ENCODE results near the gene INTS4.
"Not testable (repeated sequence)": the region's sequence is repeated elsewhere in the genome, so short reads cannot be mapped to it uniquely, and the experiment has no call there.

The INTS4 gene

DNA sequence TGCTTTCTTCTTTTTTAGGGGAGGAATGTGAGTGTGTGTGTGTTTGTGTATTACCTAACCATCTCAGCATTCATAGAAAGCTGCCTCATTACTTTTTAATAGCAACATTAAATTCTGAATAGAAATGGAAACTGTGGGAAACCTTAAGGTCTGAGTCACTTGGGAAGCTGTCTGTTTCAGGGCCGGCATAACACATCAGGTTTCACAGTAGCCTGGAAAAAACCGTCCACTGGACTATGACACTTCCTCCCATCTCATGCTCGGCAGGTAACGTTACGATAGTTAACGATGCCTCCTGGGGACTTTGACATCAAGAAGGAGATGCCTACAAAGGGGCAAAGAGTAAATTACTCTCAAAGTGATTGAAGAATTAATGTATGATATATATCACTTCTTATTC is 83.6 kb downstream of the INTS4 start:
- H3K9me3 Mint-ChIP-seq; H3K27ac Mint-ChIP-seq (ENCODE audit: low read depth); DNase-seq (ENCODE audit: low spot score in 2 of 2); ATAC-seq (replicated peaks; ENCODE audit: extremely low read depth, poor library complexity, severe bottlenecking); H3K4me1 Mint-ChIP-seq; H3K27me3 Mint-ChIP-seq; H3K4me3 Mint-ChIP-seq: not testable (repeated sequence)
- H3K36me3 Mint-ChIP-seq (ENCODE audit: insufficient read depth): peaks cover 18% of the 10 kb centered on the region

DNA sequence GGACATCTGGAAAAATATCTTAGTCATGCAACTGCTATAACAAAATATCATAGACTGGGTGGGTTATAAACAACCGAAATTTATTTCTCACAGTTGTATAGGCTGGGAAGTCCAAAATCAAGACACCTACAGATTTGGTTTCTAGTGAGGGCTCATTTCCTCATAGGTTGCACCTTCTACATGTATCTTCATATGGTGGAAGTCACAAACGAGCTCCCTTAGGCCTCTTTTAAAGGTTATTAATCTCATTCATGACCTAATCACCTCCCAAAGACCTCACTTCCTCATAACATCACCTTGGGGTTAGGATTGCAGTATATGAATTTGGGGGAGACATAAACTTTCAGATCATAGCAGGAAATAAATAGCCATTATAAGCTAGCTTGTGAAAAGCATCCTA is 85.2 kb downstream of the INTS4 start:
- H3K4me1 Mint-ChIP-seq: no peaks in the 10 kb centered on the region
- peaks cover 19% of the 10 kb centered on the region for H3K36me3 Mint-ChIP-seq (ENCODE audit: insufficient read depth)
- no peak overlapping the region for H3K4me3 Mint-ChIP-seq
- no peaks in the 10 kb centered on the region for H3K27me3 Mint-ChIP-seq
- no peak for DNase-seq (ENCODE audit: low spot score in 2 of 2)
- no peak for ATAC-seq (replicated peaks; ENCODE audit: extremely low read depth, poor library complexity, severe bottlenecking)
- H3K27ac Mint-ChIP-seq (ENCODE audit: low read depth): no peak overlapping the region
- no peaks in the 10 kb centered on the region for H3K9me3 Mint-ChIP-seq

GRCh38 chr11:77908835-77909234 is 85.6 kb downstream of the INTS4 start:
- no peak overlapping the region for H3K27ac Mint-ChIP-seq (ENCODE audit: low read depth)
- DNase-seq (ENCODE audit: low spot score in 2 of 2): no peak
- H3K4me3 Mint-ChIP-seq: no peak overlapping the region
- H3K36me3 Mint-ChIP-seq (ENCODE audit: insufficient read depth): peaks cover 16% of the 10 kb centered on the region
- no peaks in the 10 kb centered on the region for H3K4me1 Mint-ChIP-seq
- no peaks in the 10 kb centered on the region for H3K27me3 Mint-ChIP-seq
- no peaks in the 10 kb centered on the region for H3K9me3 Mint-ChIP-seq
- no peak for ATAC-seq (replicated peaks; ENCODE audit: extremely low read depth, poor library complexity, severe bottlenecking)

GRCh38 chr11:77894949-77895348 is 99.5 kb downstream of the INTS4 start:
- H3K9me3 Mint-ChIP-seq; DNase-seq (ENCODE audit: low spot score in 2 of 2); H3K4me3 Mint-ChIP-seq; H3K27me3 Mint-ChIP-seq; H3K27ac Mint-ChIP-seq (ENCODE audit: low read depth); ATAC-seq (replicated peaks; ENCODE audit: extremely low read depth, poor library complexity, severe bottlenecking); H3K4me1 Mint-ChIP-seq: not testable (repeated sequence)
- H3K36me3 Mint-ChIP-seq (ENCODE audit: insufficient read depth): peaks cover 46% of the 10 kb centered on the region

GRCh38 chr11:77891703-77892102 is 102.8 kb downstream of the INTS4 start:
- H3K4me1 Mint-ChIP-seq; ATAC-seq (replicated peaks; ENCODE audit: extremely low read depth, poor library complexity, severe bottlenecking); DNase-seq (ENCODE audit: low spot score in 2 of 2); H3K27me3 Mint-ChIP-seq; H3K27ac Mint-ChIP-seq (ENCODE audit: low read depth); H3K4me3 Mint-ChIP-seq; H3K9me3 Mint-ChIP-seq: not testable (repeated sequence)
- peaks cover 43% of the 10 kb centered on the region for H3K36me3 Mint-ChIP-seq (ENCODE audit: insufficient read depth)

- not testable (repeated sequence) for H3K27me3 Mint-ChIP-seq; H3K4me3 Mint-ChIP-seq; ATAC-seq (replicated peaks; ENCODE audit: extremely low read depth, poor library complexity, severe bottlenecking); DNase-seq (ENCODE audit: low spot score in 2 of 2); H3K27ac Mint-ChIP-seq (ENCODE audit: low read depth); H3K9me3 Mint-ChIP-seq; H3K4me1 Mint-ChIP-seq
- H3K36me3 Mint-ChIP-seq (ENCODE audit: insufficient read depth): peaks cover 41% of the 10 kb centered on the region
Measured at GRCh38 chr11:77891256-77891655, 103.2 kb downstream of the INTS4 start.

DNA sequence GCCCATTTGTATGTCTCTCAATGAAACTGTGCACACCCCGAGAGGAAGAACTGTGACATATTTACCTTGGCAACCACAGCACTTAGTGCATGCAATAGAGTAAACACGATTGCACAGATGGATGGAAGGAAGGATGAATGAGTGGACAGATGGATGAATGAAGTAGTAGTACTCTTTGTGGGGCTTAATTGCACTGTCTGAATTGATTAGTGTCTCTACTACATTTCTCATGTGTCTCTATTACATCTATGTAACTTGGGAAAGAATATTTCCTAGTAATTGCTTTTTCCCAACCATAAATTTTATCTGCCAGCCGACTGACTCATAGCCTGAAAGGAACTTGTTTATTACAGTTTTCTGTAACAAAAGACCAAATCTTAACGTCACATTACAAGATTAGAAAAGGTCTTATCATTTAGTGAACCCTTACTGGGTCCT is 103.8 kb downstream of the INTS4 start:
- DNase-seq (ENCODE audit: low spot score in 2 of 2); H3K27me3 Mint-ChIP-seq; H3K4me1 Mint-ChIP-seq: not testable (repeated sequence)

DNA sequence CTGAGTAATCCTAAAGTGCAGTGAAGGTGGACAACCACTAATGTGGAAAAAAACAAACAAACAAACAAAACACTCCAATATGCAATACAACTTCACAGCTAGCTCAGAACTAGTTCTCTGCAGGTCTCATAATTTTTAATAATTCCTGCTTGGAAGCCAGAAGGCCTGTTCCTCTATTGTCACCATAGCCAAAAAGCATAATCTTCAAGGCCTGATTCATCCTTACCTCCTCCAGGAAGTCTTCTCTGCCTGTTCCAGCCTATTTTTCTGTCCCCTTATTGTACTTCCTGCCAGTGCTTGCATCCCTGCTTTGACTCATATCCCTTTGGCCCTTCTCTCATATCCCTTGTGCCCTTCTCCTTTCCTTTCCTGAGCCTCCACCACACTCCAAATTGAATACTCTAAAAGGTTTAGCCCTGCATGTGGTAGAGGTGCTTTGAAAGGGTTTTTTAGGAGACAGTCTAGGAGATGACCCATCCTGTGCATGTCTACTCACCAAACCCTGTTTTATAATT is 104.3 kb downstream of the INTS4 start:
- peaks cover 43% of the 10 kb centered on the region for H3K36me3 Mint-ChIP-seq (ENCODE audit: insufficient read depth)
- ATAC-seq (replicated peaks; ENCODE audit: extremely low read depth, poor library complexity, severe bottlenecking); H3K27ac Mint-ChIP-seq (ENCODE audit: low read depth); H3K27me3 Mint-ChIP-seq; H3K4me3 Mint-ChIP-seq; H3K9me3 Mint-ChIP-seq; H3K4me1 Mint-ChIP-seq; DNase-seq (ENCODE audit: low spot score in 2 of 2): not testable (repeated sequence)

More for the DNA sequence above, 103.8 kb downstream of the INTS4 start:
- peaks cover 40% of the 10 kb centered on the region for H3K36me3 Mint-ChIP-seq (ENCODE audit: insufficient read depth)
- not testable (repeated sequence) for H3K4me3 Mint-ChIP-seq; H3K27ac Mint-ChIP-seq (ENCODE audit: low read depth); H3K9me3 Mint-ChIP-seq; ATAC-seq (replicated peaks; ENCODE audit: extremely low read depth, poor library complexity, severe bottlenecking)

DNA sequence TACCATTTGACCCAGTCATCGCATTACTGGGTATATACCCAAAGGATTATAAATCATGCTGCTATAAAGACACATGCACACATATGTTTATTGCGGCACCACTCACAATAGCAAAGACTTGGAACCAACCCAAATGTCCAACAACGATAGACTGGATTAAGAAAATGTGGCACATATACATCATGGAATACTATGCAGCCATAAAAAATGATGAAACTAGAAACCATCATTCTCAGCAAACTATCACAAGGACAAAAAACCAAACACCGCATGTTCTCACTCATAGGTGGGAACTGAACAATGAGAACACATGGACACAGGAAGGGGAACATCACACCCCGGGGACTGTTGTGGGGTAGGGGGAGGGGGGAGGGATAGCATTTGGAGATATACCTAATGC is 105.4 kb downstream of the INTS4 start:
- ATAC-seq (replicated peaks; ENCODE audit: extremely low read depth, poor library complexity, severe bottlenecking); H3K4me3 Mint-ChIP-seq; H3K27me3 Mint-ChIP-seq; H3K9me3 Mint-ChIP-seq; DNase-seq (ENCODE audit: low spot score in 2 of 2); H3K4me1 Mint-ChIP-seq; H3K27ac Mint-ChIP-seq (ENCODE audit: low read depth): not testable (repeated sequence)
- peaks cover 40% of the 10 kb centered on the region for H3K36me3 Mint-ChIP-seq (ENCODE audit: insufficient read depth)

DNA sequence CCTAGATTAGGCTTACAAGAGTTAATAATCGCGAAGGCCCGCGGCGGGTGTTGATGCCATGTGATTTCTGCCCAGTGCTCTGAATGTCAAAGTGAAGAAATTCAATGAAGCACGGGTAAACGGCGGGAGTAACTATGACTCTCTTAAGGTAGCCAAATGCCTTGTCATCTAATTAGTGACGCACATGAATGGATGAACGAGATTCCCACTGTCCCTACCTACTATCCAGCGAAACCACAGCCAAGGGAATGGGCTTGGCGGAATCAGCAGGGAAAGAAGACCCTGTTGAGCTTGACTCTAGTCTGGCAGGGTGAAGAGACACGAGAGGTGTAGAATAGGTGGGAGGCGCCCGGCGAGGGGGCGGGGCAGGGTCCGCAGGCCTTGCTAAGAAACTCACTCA is 108.1 kb downstream of the INTS4 start:
- ATAC-seq (replicated peaks; ENCODE audit: extremely low read depth, poor library complexity, severe bottlenecking): no peak
- no peaks in the 10 kb centered on the region for H3K9me3 Mint-ChIP-seq
- DNase-seq (ENCODE audit: low spot score in 2 of 2): no peak
- peaks cover 35% of the 10 kb centered on the region for H3K36me3 Mint-ChIP-seq (ENCODE audit: insufficient read depth)
- no peak overlapping the region for H3K4me3 Mint-ChIP-seq
- H3K4me1 Mint-ChIP-seq: no peaks in the 10 kb centered on the region
- no peaks in the 10 kb centered on the region for H3K27me3 Mint-ChIP-seq
- H3K27ac Mint-ChIP-seq (ENCODE audit: low read depth): no peak overlapping the region

DNA sequence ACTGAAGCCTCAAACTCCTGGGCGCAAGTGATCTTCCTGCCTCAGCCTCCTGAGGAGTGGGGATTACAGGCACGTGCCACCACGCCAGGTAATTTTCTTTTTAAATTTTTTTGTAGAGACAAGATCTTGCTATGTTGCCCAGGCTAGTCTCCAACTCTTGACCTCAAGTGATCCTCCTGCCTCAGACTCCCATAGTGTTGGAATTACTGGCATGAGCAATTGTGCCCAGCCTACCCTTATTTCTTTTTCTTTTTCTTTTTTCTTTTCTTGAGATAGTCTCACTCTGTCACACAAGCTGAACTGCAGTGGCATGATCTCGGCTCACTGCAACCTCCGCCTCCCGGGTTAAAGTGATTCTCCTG is 109.7 kb downstream of the INTS4 start:
- H3K36me3 Mint-ChIP-seq (ENCODE audit: insufficient read depth): peaks cover 33% of the 10 kb centered on the region

GRCh38 chr11:77884186-77884828 is 110.2 kb downstream of the INTS4 start:
- Mint-ChIP-seq H3K4me3 (no peak overlapping the region), H3K27ac (ENCODE audit: low read depth) (no peak overlapping the region), H3K36me3 (ENCODE audit: insufficient read depth) (peaks cover 33% of the 10 kb centered on the region), H3K4me1 (peaks cover 9% of the 10 kb centered on the region), H3K9me3 (no peaks in the 10 kb centered on the region), H3K27me3 (no peaks in the 10 kb centered on the region)
- DNase-seq (ENCODE audit: low spot score in 2 of 2) (no peak), ATAC-seq (replicated peaks; ENCODE audit: extremely low read depth, poor library complexity, severe bottlenecking) (no peak)

More for the DNA sequence above, 109.7 kb downstream of the INTS4 start:
- Mint-ChIP-seq H3K9me3 (no peaks in the 10 kb centered on the region), H3K4me3 (no peak overlapping the region), H3K4me1 (peaks cover 4% of the 10 kb centered on the region), H3K27ac (ENCODE audit: low read depth) (no peak overlapping the region), H3K27me3 (no peaks in the 10 kb centered on the region)
- no peak for DNase-seq (ENCODE audit: low spot score in 2 of 2)
- ATAC-seq (replicated peaks; ENCODE audit: extremely low read depth, poor library complexity, severe bottlenecking): no peak

- H3K4me3 Mint-ChIP-seq: no peak overlapping the region
- H3K27me3 Mint-ChIP-seq: no peaks in the 10 kb centered on the region
- H3K9me3 Mint-ChIP-seq: no peaks in the 10 kb centered on the region
- H3K4me1 Mint-ChIP-seq: peaks cover 12% of the 10 kb centered on the region
- peaks cover 35% of the 10 kb centered on the region for H3K36me3 Mint-ChIP-seq (ENCODE audit: insufficient read depth)
- ATAC-seq (replicated peaks; ENCODE audit: extremely low read depth, poor library complexity, severe bottlenecking): no peak
- no peak for DNase-seq (ENCODE audit: low spot score in 2 of 2)
- no peak overlapping the region for H3K27ac Mint-ChIP-seq (ENCODE audit: low read depth)
Measured at GRCh38 chr11:77883775-77884174, 110.7 kb downstream of the INTS4 start.

Measured in central memory CD8-positive, alpha-beta T cell (primary cell).